H9 (cell line): ENCODE results near the gene MCEMP1. TPM values are rescaled to one million over a fixed set of nuclear protein-coding genes. Genes with fewer than 3 reads are reported as not detected.

Source experiments
- DNase-seq: peaks from one replicate; pipeline ENCODE4 v3.0.0-alpha.2; 2017
- H2AFZ ChIP-seq: one replicate; pipeline ENCODE4 v1.6.1; 2013; ENCODE audit warnings: mild to moderate bottlenecking, low read length, control low read depth, moderate library complexity
- H2AK5ac ChIP-seq: 2 replicates; pipeline ENCODE4 v1.6.1; 2013; ENCODE audit warnings: low read length, control low read depth, mixed read lengths; ENCODE audit not compliant: insufficient read length
- H2BK120ac ChIP-seq: one replicate; pipeline ENCODE4 v1.6.1; 2013; ENCODE audit warnings: low read depth, mild to moderate bottlenecking, low read length, control low read depth, inconsistent platforms; ENCODE audit not compliant: poor library complexity, severe bottlenecking
- H2BK12ac ChIP-seq: 2 replicates; pipeline ENCODE4 v1.6.1; 2013; ENCODE audit warnings: low read length, control low read depth, mixed read lengths, low read depth; ENCODE audit not compliant: insufficient read length
- H2BK15ac ChIP-seq: 2 replicates; pipeline ENCODE4 v1.6.1; 2013; ENCODE audit warnings: low read depth, low read length, control low read depth
- H2BK20ac ChIP-seq: one replicate; pipeline ENCODE4 v1.6.1; 2013; ENCODE audit warnings: low read depth, mild to moderate bottlenecking, low read length, control low read depth, inconsistent platforms; ENCODE audit not compliant: poor library complexity, severe bottlenecking
- H2BK5ac ChIP-seq: 2 replicates; pipeline ENCODE4 v1.6.1; 2013; ENCODE audit warnings: low read length, control low read depth, mixed read lengths; ENCODE audit not compliant: insufficient read length
- H3K14ac ChIP-seq: 2 replicates; pipeline ENCODE4 v1.6.1; 2013; ENCODE audit warnings: low read length, control low read depth; ENCODE audit not compliant: insufficient read depth
- H3K18ac ChIP-seq: 2 replicates; pipeline ENCODE4 v1.6.1; 2013; ENCODE audit warnings: low read depth, mild to moderate bottlenecking, mixed read lengths, low read length, control low read depth; ENCODE audit not compliant: insufficient read length
- H3K23ac ChIP-seq: 2 replicates; pipeline ENCODE4 v1.6.1; 2013; ENCODE audit warnings: low read length, control low read depth, mixed read lengths, low read depth; ENCODE audit not compliant: insufficient read length
- H3K23me2 ChIP-seq: 2 replicates; pipeline ENCODE4 v1.6.1; 2013; ENCODE audit warnings: low read depth, mild to moderate bottlenecking, mixed read lengths, low read length, control low read depth; ENCODE audit not compliant: insufficient read length, poor library complexity, severe bottlenecking
- H3K27ac ChIP-seq: 2 replicates; pipeline ENCODE4 v1.5.1; 2013; ENCODE audit warnings: low read length, control low read depth, mixed read lengths, low read depth; ENCODE audit not compliant: insufficient read length
- H3K27me3 ChIP-seq: 2 replicates; pipeline ENCODE4 v1.6.1; 2013; ENCODE audit warnings: low read length, control low read depth, inconsistent platforms; ENCODE audit not compliant: insufficient read depth
- H3K4ac ChIP-seq: 2 replicates; pipeline ENCODE4 v1.6.1; 2013; ENCODE audit warnings: low read depth, mild to moderate bottlenecking, control low read depth, inconsistent platforms, low read length, moderate library complexity
- H3K4me1 ChIP-seq: 2 replicates; pipeline ENCODE4 v1.6.1; 2013; ENCODE audit warnings: low read length, control low read depth, inconsistent platforms; ENCODE audit not compliant: insufficient read depth
- H3K4me2 ChIP-seq: 2 replicates; pipeline ENCODE4 v1.6.1; 2013; ENCODE audit warnings: low read length, control low read depth, mixed read lengths; ENCODE audit not compliant: insufficient read length, insufficient read depth
- H3K56ac ChIP-seq: 2 replicates; pipeline ENCODE4 v1.6.1; 2013; ENCODE audit warnings: low read depth, mild to moderate bottlenecking, mixed read lengths, low read length, control low read depth; ENCODE audit not compliant: insufficient read length
- H3K79me1 ChIP-seq: 2 replicates; pipeline ENCODE4 v1.6.1; 2013; ENCODE audit warnings: low read depth, mild to moderate bottlenecking, moderate library complexity, low read length, control low read depth, inconsistent platforms; ENCODE audit not compliant: insufficient read depth, poor library complexity, severe bottlenecking
- H3K79me2 ChIP-seq: 2 replicates; pipeline ENCODE4 v1.6.1; 2013; ENCODE audit warnings: low read length, control low read depth, inconsistent platforms; ENCODE audit not compliant: insufficient read depth
- H3K9ac ChIP-seq: 2 replicates; pipeline ENCODE4 v1.6.1; 2013; ENCODE audit warnings: low read length, control low read depth, mixed read lengths; ENCODE audit not compliant: insufficient read length; ENCODE audit errors: extremely low read depth
- H3K9me3 ChIP-seq: one replicate; pipeline ENCODE4 v1.6.1; 2013; ENCODE audit warnings: low read depth, low read length, inconsistent platforms; ENCODE audit not compliant: control insufficient read depth
- H3T11ph ChIP-seq: one replicate; pipeline ENCODE4 v1.6.1; 2013; ENCODE audit warnings: mild to moderate bottlenecking, low read length, control low read depth, inconsistent platforms
- H4K20me1 ChIP-seq: one replicate; pipeline ENCODE4 v1.6.1; 2013; ENCODE audit not compliant: control insufficient read depth, insufficient read length, insufficient read depth
- H4K5ac ChIP-seq: 2 replicates; pipeline ENCODE4 v1.6.1; 2013; ENCODE audit warnings: low read depth, mild to moderate bottlenecking, mixed read lengths, low read length, control low read depth; ENCODE audit not compliant: insufficient read length
- H4K8ac ChIP-seq: replicated peaks from 2 replicates; pipeline ENCODE4 v1.6.1; 2013; ENCODE audit warnings: low read length, control low read depth, mixed read lengths, low read depth; ENCODE audit not compliant: insufficient read length
- H4K91ac ChIP-seq: 2 replicates; pipeline ENCODE4 v1.6.1; 2013; ENCODE audit warnings: low read depth, mild to moderate bottlenecking, moderate library complexity, mixed read lengths, low read length, control low read depth; ENCODE audit not compliant: insufficient read length
- H3K27ac Mint-ChIP-seq, 3 experiments: 2 replicates in 2 of 3; 3 replicates in 1 of 3; pipeline ENCODE4 v1.8.0; 2020 to 2021; ENCODE audit warnings: mixed read lengths in 3 of 3, mild to moderate bottlenecking in 1 of 3, moderate library complexity in 1 of 3
- H3K27me3 Mint-ChIP-seq: 2 replicates; pipeline ENCODE4 v1.8.0; 2021; ENCODE audit warnings: low read depth, mild to moderate bottlenecking, moderate library complexity, mixed read lengths
- H3K36me3 Mint-ChIP-seq, 3 experiments: 2 replicates in 2 of 3; 3 replicates in 1 of 3; pipeline ENCODE4 v1.8.0; 2020 to 2021; ENCODE audit warnings: low read depth in 3 of 3, mixed read lengths in 3 of 3; ENCODE audit not compliant: insufficient read depth in 1 of 3
- H3K4me1 Mint-ChIP-seq, 2 experiments: 2 replicates each; pipeline ENCODE4 v1.8.0; 2020; ENCODE audit warnings: mixed read lengths in 2 of 2
- H3K4me3 Mint-ChIP-seq, 2 experiments: 2 replicates in 1 of 2; 3 replicates in 1 of 2; pipeline ENCODE4 v1.8.0; 2020 to 2021; ENCODE audit warnings: mild to moderate bottlenecking in 2 of 2, mixed read lengths in 2 of 2, moderate library complexity in 1 of 2
- H3K9me3 Mint-ChIP-seq, 2 experiments: 2 replicates in 1 of 2; 3 replicates in 1 of 2; pipeline ENCODE4 v1.8.0; 2020; ENCODE audit warnings: mild to moderate bottlenecking in 2 of 2, mixed read lengths in 2 of 2, moderate library complexity in 1 of 2
- CTCF ChIP-seq: fragments of 200-600 bp; sonication (generic); conservative IDR thresholded peaks from 3 replicates; pipeline ENCODE4 v1.8.0; 2021; ENCODE audit warnings: antibody characterized with exemption, mild to moderate bottlenecking
- WGBS: extraction: QIAGEN DNeasy Blood & Tissue Kit; methylation state at CpG from one replicate; pipeline ENCODE4 v1.1.7; 2013; ENCODE audit warnings: missing lambda C conversion rate, low lambda C conversion rate, mixed read lengths; ENCODE audit not compliant: insufficient read length; ENCODE audit errors: extremely low coverage; 5-methylcytosine and 5-hydroxymethylcytosine counted together
- total RNA-seq: library from RNA; stranded (reverse); gene quantifications from 2 replicates; pipeline ENCODE4 v1.2.1, GENCODE V29; 2021

MCEMP1 gene
- total RNA-seq, 1 experiment from 2014 or later, result not detected

DNA sequence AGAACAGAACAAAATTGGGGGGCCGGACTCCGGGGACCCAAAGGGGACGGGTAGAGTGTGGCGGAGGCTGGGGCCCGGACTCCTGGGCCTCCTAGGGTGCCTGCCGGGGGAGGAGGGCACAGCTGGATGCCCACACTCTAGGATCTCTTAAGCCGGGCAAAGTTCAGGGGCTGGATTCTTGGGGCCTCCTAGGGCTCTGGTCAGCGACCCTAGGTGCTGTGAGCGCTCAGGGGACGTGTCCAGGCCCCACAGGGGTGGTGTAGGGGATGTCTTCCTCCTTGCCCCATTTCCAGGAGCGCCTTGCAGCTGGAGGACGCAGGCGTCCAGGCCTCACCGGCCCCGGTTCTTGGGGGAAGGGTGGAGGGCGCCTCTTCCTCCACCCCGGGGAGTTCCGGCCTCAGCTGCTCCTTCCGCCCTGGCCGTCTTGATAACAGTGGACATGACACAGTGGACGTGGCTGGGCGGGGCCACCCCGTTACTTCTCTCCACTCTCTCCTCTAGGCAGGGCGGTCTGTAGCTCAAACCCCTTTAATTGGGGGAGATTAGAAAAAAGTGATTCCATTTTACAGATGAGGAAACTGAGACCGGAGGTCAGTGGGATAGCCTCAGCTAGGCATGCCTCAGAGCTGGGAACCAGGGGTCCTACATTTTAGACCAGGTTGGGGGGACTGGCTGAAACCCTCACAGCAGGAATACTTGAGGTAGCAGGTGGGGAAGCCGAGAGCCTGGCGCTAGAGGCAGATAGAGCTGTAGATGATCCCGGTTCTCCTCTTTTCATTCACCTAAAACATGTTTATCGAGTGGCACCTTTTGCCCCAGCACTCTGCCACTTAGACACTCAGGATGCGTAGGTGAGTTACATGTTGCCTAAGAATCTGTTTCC is 39.3 kb upstream of the MCEMP1 start:
- Histone ChIP-seq H2BK5ac (no peak overlapping the region), H3K9ac (no peak overlapping the region), H3K79me1 (no peaks in the 10 kb centered on the region), H4K8ac (no peak overlapping the region), H3K27ac (no peak overlapping the region), H3K56ac (no peak overlapping the region), H3K4ac (no peak overlapping the region), H3K18ac (no peak overlapping the region), H4K20me1 (no peaks in the 10 kb centered on the region), H3K9me3 (no peaks in the 10 kb centered on the region), H2BK12ac (no peak overlapping the region), H3K23ac (no peak overlapping the region), H2AFZ (no peak overlapping the region), H3K23me2 (no peaks in the 10 kb centered on the region), H4K91ac (no peak overlapping the region), H3K14ac (no peak overlapping the region), H2BK20ac (no peak overlapping the region), H2BK120ac (no peak overlapping the region), H3K79me2 (no peaks in the 10 kb centered on the region), H2AK5ac (no peak overlapping the region), H4K5ac (no peak overlapping the region), H2BK15ac (no peak overlapping the region), H3K4me2 (peak overlapping the region; percentile 55), H3T11ph (no peak overlapping the region), H3K27me3 (peaks cover 16% of the 10 kb centered on the region; the same call in 1 of the 2 replicates), H3K4me1 (no peaks in the 10 kb centered on the region)
- DNase-seq, result no peak
- Mint-ChIP-seq H3K36me3 (peaks cover 7 to 13% (median 11%) of the 10 kb centered on the region in 3 experiments), H3K27me3 (peaks cover 30% of the 10 kb centered on the region), H3K9me3 (no peaks in the 10 kb centered on the region), H3K4me3 (peak overlapping the region; percentile 79 to 81), H3K4me1 (peaks cover 0 to 5% of the 10 kb centered on the region in 2 experiments; a peak in 1 of 4 replicates), H3K27ac (no peak overlapping the region)
- TF ChIP-seq CTCF, result no peak
- no CpG with 5 or more reads among the region's 30 CpGs for WGBS
